Measurements from ENCODE around the gene GK. TPM values are rescaled to one million over a fixed set of nuclear protein-coding genes. Genes with fewer than 3 reads are reported as not detected.

The GK gene
- polyA plus RNA-seq, 1 donor (not counting 4 experiments of a cell fraction or from before 2014, with no cell fraction given), result 2.0 TPM

- FAIRE-seq (no peak), DNase-seq (ENCODE audit: low read depth, low spot score) (no peak)
- Histone ChIP-seq H3K79me2 (ENCODE audit: control insufficient read depth, insufficient read depth, low read length) (no peaks in the 10 kb centered on the region), H3K4me1 (ENCODE audit: control insufficient read depth, extremely low read depth, insufficient read depth, low read length) (no peaks in the 10 kb centered on the region), H3K4me3 (ENCODE audit: control insufficient read depth in 2 of 3, extremely low read depth in 1 of 3, insufficient read depth in 2 of 3, low read depth in 1 of 3, low read length in 3 of 3) (no peak overlapping the region), H2AFZ (ENCODE audit: control insufficient read depth, low read length) (no peak overlapping the region), H3K36me3 (ENCODE audit: control insufficient read depth in 2 of 2, extremely low read depth in 1 of 2, insufficient read depth in 2 of 2, low read length in 2 of 2) (no peaks in the 10 kb centered on the region), H3K9me1 (ENCODE audit: control insufficient read depth, extremely low read depth, insufficient read depth, low read length) (no peaks in the 10 kb centered on the region), H3K9me3 (ENCODE audit: control insufficient read depth, low read depth, low read length) (no peaks in the 10 kb centered on the region), H3K4me2 (ENCODE audit: control insufficient read depth, extremely low read depth, insufficient read depth, low read depth, low read length) (no peak overlapping the region), H3K9ac (ENCODE audit: control insufficient read depth, extremely low read depth, insufficient read depth, low read length) (no peak overlapping the region), H3K27ac (ENCODE audit: control insufficient read depth, insufficient read depth, low read length) (no peak overlapping the region), H3K27me3 (ENCODE audit: control insufficient read depth, extremely low read depth, insufficient read depth, low read length) (no peaks in the 10 kb centered on the region), H4K20me1 (ENCODE audit: control insufficient read depth, extremely low read depth, insufficient read depth, low read length) (no peaks in the 10 kb centered on the region)
- TF ChIP-seq EZH2 (IDR thresholded peaks at IDR 0.05; ENCODE audit: low read length), result no peak
- TF ChIP-seq CTCF (optimal IDR thresholded peaks at IDR 0.05 in 1 of 3, IDR thresholded peaks at IDR 0.05 in 1 of 3, conservative IDR thresholded peaks at IDR 0.05 in 1 of 3; ENCODE audit: extremely low read depth in 1 of 3, insufficient read depth in 2 of 3, low read length in 3 of 3), result no peak
- dilution Hi-C loops (cut with MboI; ENCODE audit: extremely low pct_ligation_motif_present, low sequenced_read_pairs), result no loop called here
Measured at GRCh38 chrX:30679369-30679768, 26.1 kb downstream of the GK start.

GRCh38 chrX:30680618-30681017 is 27.4 kb downstream of the GK start:
- Histone ChIP-seq H3K27ac (ENCODE audit: control insufficient read depth, insufficient read depth, low read length) (no peak overlapping the region), H2AFZ (ENCODE audit: control insufficient read depth, low read length) (no peak overlapping the region), H3K9me3 (ENCODE audit: control insufficient read depth, low read depth, low read length) (no peaks in the 10 kb centered on the region), H3K4me2 (ENCODE audit: control insufficient read depth, extremely low read depth, insufficient read depth, low read depth, low read length) (no peak overlapping the region), H3K9ac (ENCODE audit: control insufficient read depth, extremely low read depth, insufficient read depth, low read length) (no peak overlapping the region), H3K4me1 (ENCODE audit: control insufficient read depth, extremely low read depth, insufficient read depth, low read length) (no peaks in the 10 kb centered on the region), H3K9me1 (ENCODE audit: control insufficient read depth, extremely low read depth, insufficient read depth, low read length) (no peaks in the 10 kb centered on the region), H3K79me2 (ENCODE audit: control insufficient read depth, insufficient read depth, low read length) (no peaks in the 10 kb centered on the region), H3K27me3 (ENCODE audit: control insufficient read depth, extremely low read depth, insufficient read depth, low read length) (no peaks in the 10 kb centered on the region), H3K36me3 (ENCODE audit: control insufficient read depth in 2 of 2, extremely low read depth in 1 of 2, insufficient read depth in 2 of 2, low read length in 2 of 2) (no peaks in the 10 kb centered on the region), H4K20me1 (ENCODE audit: control insufficient read depth, extremely low read depth, insufficient read depth, low read length) (no peaks in the 10 kb centered on the region), H3K4me3 (ENCODE audit: control insufficient read depth in 2 of 3, extremely low read depth in 1 of 3, insufficient read depth in 2 of 3, low read depth in 1 of 3, low read length in 3 of 3) (no peak overlapping the region)
- dilution Hi-C loops (cut with MboI; ENCODE audit: extremely low pct_ligation_motif_present, low sequenced_read_pairs), result no loop called here
- DNase-seq (ENCODE audit: low read depth, low spot score), result no peak
- no peak for TF ChIP-seq CTCF (optimal IDR thresholded peaks at IDR 0.05 in 1 of 3, IDR thresholded peaks at IDR 0.05 in 1 of 3, conservative IDR thresholded peaks at IDR 0.05 in 1 of 3; ENCODE audit: extremely low read depth in 1 of 3, insufficient read depth in 2 of 3, low read length in 3 of 3)
- TF ChIP-seq EZH2 (IDR thresholded peaks at IDR 0.05; ENCODE audit: low read length), result no peak
- no peak for FAIRE-seq

All from keratinocyte (primary cell).